KG1 (cell line): ENCODE data around the gene HMCN2.
"Not testable (repeated sequence)": the region's sequence is repeated elsewhere in the genome, so short reads cannot be mapped to it uniquely, and the experiment has no call there.

ENCODE experiments used
- DNase-seq: peaks from one replicate; lab custom pipeline; 2025; lab: John Stamatoyannopoulos, UW

HMCN2 gene

DNA sequence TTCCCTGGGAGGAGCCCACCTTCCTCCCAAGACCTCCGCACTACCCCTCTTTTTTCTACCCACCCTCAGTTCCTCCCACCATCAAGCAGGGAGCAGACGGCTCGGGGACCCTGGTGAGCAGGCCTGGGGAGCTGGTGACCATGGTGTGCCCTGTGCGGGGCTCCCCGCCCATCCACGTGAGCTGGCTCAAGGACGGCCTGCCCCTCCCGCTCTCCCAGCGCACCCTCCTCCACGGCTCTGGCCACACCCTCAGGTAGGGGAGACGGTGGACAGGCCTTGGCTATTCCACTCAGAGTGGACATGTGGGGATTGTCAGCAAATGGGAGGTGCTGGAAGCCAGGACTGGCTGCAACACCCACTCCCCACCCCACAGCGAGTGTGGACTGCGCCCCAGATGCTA is 126.3 kb downstream of the HMCN2 start:
- no peak for DNase-seq

GRCh38 chr9:130393681-130394071 is 128.1 kb downstream of the HMCN2 start:
- DNase-seq: no peak

DNA sequence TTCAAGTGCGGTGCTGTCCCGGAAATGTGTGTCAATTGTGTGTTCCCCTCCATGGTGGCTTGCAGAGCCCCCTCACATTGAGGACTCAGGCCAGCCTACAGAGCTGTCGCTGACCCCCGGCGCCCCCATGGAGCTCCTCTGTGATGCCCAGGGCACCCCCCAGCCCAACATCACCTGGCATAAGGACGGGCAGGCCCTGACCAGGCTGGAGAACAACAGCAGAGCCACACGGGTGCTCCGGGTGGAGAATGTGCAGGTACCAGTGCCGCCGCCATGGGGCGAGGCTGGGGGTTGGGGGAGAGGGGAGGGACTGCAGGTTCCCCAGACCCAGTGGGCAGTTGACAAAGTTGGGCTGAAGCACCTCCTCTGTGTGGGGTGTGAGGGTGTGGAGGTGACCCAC is 128.8 kb downstream of the HMCN2 start:
- DNase-seq: no peak

DNA sequence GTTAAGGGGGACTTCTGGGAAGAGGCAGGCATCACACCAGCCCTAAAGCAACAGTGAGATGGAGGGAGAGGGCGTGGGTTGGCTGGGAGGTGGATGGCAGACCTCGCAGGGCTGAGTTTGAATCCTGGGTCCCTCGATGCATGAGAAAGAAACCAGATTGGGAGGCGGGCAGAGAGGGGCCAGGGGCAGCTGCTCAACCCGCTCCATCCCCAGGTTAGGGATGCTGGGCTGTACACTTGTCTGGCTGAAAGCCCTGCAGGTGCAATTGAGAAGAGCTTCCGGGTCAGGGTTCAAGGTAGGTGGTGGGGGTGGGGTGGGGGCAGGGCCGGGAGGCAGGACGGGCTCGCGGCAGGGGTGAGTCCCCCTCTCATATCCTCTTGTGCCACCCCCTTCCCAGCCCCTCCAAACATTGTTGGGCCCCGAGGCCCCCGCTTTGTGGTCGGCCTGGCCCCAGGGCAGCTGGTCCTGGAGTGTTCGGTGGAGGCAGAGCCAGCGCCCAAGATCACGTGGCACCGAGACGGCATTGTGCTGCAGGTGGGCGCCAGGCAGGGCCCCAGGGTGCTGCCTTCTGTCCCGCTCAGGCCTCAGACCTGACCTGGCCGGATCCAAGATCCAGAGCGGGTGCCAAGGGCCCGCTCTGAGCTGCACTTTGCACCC is 129.4 kb downstream of the HMCN2 start:
- DNase-seq: no peak

GRCh38 chr9:130395810-130396435 is 130.4 kb downstream of the HMCN2 start:
- no peak for DNase-seq

GRCh38 chr9:130396581-130396980 is 131.0 kb downstream of the HMCN2 start:
- no peak for DNase-seq

DNA sequence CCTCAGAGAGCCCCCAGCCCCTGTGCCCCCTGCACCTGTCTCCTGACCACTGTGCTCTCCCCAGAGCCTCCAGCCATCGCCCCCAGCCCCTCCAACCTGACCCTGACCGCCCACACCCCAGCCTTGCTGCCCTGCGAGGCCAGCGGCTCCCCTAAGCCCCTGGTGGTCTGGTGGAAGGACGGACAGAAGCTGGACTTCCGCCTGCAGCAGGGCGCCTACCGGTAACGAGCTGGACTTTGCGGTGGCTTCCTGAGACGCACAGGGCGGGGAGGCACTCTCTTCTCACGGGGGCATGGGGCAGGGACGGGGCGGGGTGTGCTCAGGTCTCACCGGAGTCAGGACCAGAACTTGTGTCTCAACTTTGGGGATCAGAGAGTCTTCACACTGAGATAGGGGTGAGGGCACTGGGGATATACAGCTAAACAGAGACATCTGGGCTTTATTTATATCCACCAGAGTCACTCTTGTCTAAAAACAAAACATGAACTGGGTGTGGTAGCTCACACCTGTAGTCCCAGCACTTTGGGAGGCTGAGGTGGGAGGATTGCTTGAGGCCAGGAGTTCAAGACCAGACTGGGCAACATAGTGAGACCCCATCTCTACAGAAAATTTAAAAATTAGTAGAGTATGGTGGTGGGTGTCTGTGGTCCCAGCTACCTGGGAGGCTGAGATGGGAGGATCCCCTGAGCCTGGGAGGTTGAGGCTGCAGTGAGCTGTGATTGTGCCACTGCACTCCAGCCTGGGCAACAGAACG is 133.1 kb downstream of the HMCN2 start:
- no peak for DNase-seq

GRCh38 chr9:130399768-130400167 is 134.2 kb downstream of the HMCN2 start:
- no peak for DNase-seq

- DNase-seq: no peak
These were observed 135.3 kb downstream of the HMCN2 start for GRCh38 chr9:130400870-130401269.

GRCh38 chr9:130401742-130402141 is 136.2 kb downstream of the HMCN2 start:
- not testable (repeated sequence) for DNase-seq

- no peak for DNase-seq
These were observed 136.7 kb downstream of the HMCN2 start for GRCh38 chr9:130402243-130402642.

GRCh38 chr9:130402645-130403440 is 137.3 kb downstream of the HMCN2 start:
- no peak for DNase-seq

GRCh38 chr9:130405657-130406257 is 140.2 kb downstream of the HMCN2 start:
- no peak for DNase-seq

DNA sequence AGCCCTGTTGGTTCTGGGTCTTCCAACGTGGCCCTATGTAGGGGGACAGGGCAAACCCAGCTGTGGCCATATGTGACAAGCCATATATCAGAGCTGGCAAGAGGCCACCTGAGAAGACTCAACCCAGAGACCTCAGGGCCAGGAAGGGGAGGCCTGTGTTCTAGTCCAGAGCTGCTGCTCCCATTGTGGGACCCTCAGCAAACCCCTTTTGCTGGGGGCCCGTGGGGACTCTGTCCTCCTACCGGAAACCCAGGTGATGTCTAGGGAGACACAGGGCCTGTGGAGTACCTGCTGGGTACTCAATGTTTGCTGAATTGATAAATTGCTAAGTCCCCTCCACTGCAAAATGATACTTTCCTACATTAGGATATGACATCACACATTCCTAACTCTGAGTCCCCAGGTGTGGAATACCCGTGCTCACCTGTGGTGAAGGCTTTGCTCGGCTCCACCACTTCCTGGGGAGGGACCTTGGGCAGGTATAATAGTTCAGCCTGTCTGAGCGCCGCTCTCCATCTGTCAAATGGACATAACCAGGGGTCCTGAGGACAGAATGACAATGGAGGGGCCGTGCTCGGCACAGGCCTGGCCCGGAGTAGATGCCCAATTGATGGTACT is 140.8 kb downstream of the HMCN2 start:
- DNase-seq: no peak

- no peak for DNase-seq
These were observed 142.5 kb downstream of the HMCN2 start for GRCh38 chr9:130407916-130408663.

DNA sequence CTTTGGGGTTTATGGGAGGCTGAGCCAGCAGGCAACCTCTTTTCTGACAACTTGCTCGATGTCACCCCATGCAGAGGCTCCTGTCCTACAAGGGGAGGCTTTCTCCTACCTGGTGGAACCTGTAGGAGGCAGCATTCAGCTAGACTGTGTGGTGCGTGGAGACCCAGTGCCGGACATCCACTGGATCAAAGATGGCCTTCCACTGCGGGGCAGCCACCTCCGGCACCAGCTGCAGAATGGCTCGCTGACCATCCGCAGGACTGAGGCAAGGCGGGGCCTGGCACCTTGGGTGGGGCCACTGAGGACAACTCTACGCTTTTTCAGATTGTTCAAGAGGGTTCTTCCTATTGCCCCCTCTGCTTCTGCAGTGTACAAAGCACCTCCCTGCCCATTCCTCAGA is 143.1 kb downstream of the HMCN2 start:
- no peak for DNase-seq

DNA sequence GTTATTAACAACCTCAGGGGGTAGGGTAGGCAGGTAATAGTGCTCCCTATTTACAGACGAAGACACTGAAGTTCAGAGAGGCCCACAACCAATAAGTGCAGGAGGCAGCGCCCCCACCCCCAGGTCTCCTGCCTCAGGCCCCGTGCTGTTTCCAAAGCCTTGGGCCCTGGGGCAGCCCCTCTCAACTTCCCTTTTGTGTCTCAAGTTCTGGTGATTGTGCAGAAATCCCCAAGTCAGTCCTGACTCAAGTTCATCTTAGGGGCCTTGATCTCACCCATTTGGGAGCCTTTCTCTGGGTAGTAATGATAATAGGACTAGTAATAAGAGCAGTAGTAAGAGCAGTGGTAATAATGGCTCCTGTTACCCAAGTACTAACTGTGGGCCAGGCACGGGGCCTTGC is 143.7 kb downstream of the HMCN2 start:
- no peak for DNase-seq

- DNase-seq: no peak
These were observed 144.9 kb downstream of the HMCN2 start for GRCh38 chr9:130410443-130410842.

- no peak for DNase-seq
These were observed 146.0 kb downstream of the HMCN2 start for GRCh38 chr9:130411566-130411915.

DNA sequence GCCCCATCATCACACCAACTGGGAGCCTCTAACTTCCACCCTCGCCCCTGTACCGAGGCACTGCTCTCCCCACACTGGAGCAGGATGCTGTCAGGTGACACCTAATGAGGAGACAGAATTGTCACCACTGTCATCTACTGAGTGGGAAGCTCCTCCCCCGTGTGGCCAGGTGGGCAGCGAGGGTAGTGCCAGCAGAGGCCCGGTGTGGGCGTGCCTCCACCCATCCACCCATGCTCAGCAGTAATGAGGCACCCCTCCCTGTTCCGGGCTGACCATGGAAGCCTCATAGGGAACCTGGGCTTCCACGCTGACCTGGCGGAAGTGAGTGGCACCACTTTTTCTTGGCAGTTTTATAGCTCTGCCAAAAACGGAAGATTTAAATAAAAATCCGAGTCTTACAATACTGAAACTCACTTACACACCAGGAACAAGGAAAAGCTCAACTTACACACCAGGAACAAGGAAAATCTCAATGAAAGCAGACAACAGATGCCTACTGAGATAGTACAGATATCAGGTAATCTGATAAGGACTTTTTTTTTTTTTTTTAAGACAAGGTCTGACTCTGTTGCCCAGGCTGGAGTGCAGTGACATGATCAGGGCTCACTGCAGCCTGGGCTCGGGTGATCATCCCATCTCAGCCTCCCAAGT is 148.6 kb downstream of the HMCN2 start:
- no peak for DNase-seq
